Stomach (tissue), 9 donors: ENCODE measurements around the gene EXOC2. TPM values are rescaled to one million over a fixed set of nuclear protein-coding genes. Genes with fewer than 3 reads are reported as not detected.

Experiments
- DNase-seq, 2 donors: peaks; one replicate each; pipeline versions ENCODE4 v3.0.0 to v3.0.0-alpha.2; 2013 to 2019
- H3K27ac ChIP-seq, 5 donors: fragments of 200-600 bp in 4 of 5; sonication (generic) in 4 of 5; one replicate each; pipeline ENCODE4 v1.5.1; 2013 to 2019; ENCODE audit warnings: mild to moderate bottlenecking in 1 of 5, moderate library complexity in 1 of 5
- H3K27me3 ChIP-seq, 3 donors: fragments of 200-600 bp; sonication (generic); one replicate each; pipeline ENCODE4 v1.5.1; 2017 to 2019; ENCODE audit warnings: mixed run types in 1 of 3
- H3K36me3 ChIP-seq, 4 donors: fragments of 200-600 bp; sonication (generic); 1 replicate in 3 of 4; 2 replicates in 1 of 4; pipeline ENCODE4 v1.5.1; 2016 to 2019
- H3K4me1 ChIP-seq, 4 donors: fragments of 200-600 bp; sonication (generic); one replicate each; pipeline ENCODE4 v1.5.1; 2016 to 2019
- H3K4me3 ChIP-seq, 4 donors: fragments of 200-600 bp; sonication (generic) in 3 of 4; one replicate each; pipeline ENCODE4 v1.5.1; 2016 to 2019; ENCODE audit warnings: mild to moderate bottlenecking in 1 of 4
- H3K9me3 ChIP-seq, 4 donors: fragments of 200-600 bp; sonication (generic); one replicate each; pipeline ENCODE4 v1.5.1; 2016 to 2019
- EP300 ChIP-seq: sonication (generic); formaldehyde crosslinking; IDR thresholded peaks from one replicate; pipeline ENCODE4 v1.6.1; 2017; ENCODE audit warnings: antibody characterized with exemption
- POLR2A ChIP-seq, 4 donors: fragments of 450-650 bp; IDR thresholded peaks; one replicate each; pipeline ENCODE4 v1.6.1; 2016; ENCODE audit warnings: antibody characterized with exemption in 4 of 4, control low read depth in 2 of 4, mild to moderate bottlenecking in 1 of 4, moderate library complexity in 1 of 4
- POLR2AphosphoS5 ChIP-seq, 3 donors: sonication (generic); formaldehyde crosslinking; IDR thresholded peaks; one replicate each; pipeline ENCODE4 v1.6.1; 2016; ENCODE audit warnings: antibody characterized with exemption in 3 of 3
- WGBS, 5 donors: extraction: QIAGEN DNeasy Blood & Tissue Kit in 3 of 5; methylation state at CpG; one replicate each; pipeline versions ENCODE4 v1.1.5 to v1.1.7; 2013 to 2018; 5-methylcytosine and 5-hydroxymethylcytosine counted together
- intact Hi-C: fragments of 100-400 bp; cut with DNase I; formaldehyde crosslinking; loops from one replicate; pipeline ENCODE4 v1.15.1; 2023; ENCODE audit warnings: low total_unique reads
- polyA plus RNA-seq, 3 donors: library from polyadenylated mRNA; stranded (reverse); fragments of 200-250 nt; gene quantifications; one replicate each; pipeline ENCODE4 v1.2.3, GENCODE V29; 2013
- total RNA-seq, 5 donors: library from RNA; depleted of rRNA; stranded (reverse); fragments of >200 nt; gene quantifications; one replicate each; pipeline versions ENCODE4 v1.1.0 to v1.2.3, GENCODE V29; 2014 to 2016
- TF ChIP-seq, protein P1 (sequence below), 7 experiments: fragments of 450-650 bp in 4 of 7; fragments of 200-600 bp in 3 of 7; sonication (generic) in 3 of 7; IDR thresholded peaks; one replicate each; pipeline ENCODE4 v1.5.1; 2016 to 2019; ENCODE audit warnings: antibody characterized with exemption in 7 of 7, control low read depth in 2 of 7, mild to moderate bottlenecking in 1 of 7
- donor health status: healthy with polysubstance abuse.
- donor health status: Bipolar disorder and iron deficiency.
- donor health status: healthy.

EXOC2 gene
- total and polyA plus RNA-seq, 8 donors, result 5.3 to 39.7 (median 13.8) TPM

DNA sequence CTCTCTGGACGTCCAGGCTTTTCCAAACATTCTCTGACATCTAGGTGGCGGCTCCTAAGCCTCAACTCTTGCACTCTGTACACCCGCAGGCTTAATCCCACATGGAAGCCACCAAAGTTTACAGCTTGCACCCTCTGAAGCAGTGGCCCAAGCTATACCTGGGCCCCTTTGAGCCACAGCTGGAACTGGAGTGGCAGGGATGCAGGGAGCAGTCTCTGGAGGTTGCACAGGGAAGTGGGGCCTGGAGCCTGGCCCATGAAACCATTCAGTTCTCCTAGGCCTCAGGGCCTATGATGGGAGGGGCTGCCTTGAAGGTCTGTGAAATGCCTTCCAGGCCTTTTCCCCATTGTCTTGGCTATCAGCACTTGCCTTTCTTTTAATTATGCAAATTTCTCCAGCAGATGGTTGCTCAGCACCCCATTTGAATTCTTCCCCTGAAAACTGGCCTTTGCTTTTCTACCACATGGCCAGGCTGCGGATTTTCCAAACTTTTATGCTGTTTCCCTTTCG lies 236.5 kb downstream of the EXOC2 start:
- H3K4me3 ChIP-seq, result no peak overlapping the region
- intact Hi-C loops, result no loop called here
- WGBS, 5 donors, result 79 to 92% (median 88%) methylated on average over 5 of the region's 5 CpGs
- no peaks in the 10 kb centered on the region for H3K9me3 ChIP-seq
- H3K36me3 ChIP-seq, result no peaks in the 10 kb centered on the region
- DNase-seq, result no peak
- TF ChIP-seq POLR2A (IDR thresholded peaks at IDR 0.05) (no peak), POLR2AphosphoS5 (IDR thresholded peaks at IDR 0.05) (no peak), EP300 (no peak)
- TF ChIP-seq, protein P1, sequence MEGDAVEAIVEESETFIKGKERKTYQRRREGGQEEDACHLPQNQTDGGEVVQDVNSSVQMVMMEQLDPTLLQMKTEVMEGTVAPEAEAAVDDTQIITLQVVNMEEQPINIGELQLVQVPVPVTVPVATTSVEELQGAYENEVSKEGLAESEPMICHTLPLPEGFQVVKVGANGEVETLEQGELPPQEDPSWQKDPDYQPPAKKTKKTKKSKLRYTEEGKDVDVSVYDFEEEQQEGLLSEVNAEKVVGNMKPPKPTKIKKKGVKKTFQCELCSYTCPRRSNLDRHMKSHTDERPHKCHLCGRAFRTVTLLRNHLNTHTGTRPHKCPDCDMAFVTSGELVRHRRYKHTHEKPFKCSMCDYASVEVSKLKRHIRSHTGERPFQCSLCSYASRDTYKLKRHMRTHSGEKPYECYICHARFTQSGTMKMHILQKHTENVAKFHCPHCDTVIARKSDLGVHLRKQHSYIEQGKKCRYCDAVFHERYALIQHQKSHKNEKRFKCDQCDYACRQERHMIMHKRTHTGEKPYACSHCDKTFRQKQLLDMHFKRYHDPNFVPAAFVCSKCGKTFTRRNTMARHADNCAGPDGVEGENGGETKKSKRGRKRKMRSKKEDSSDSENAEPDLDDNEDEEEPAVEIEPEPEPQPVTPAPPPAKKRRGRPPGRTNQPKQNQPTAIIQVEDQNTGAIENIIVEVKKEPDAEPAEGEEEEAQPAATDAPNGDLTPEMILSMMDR (IDR thresholded peaks at IDR 0.05), result no peak
- peaks cover 0 to 6% (median 0%) of the 10 kb centered on the region in 3 donors for H3K27me3 ChIP-seq
- no peak overlapping the region for H3K27ac ChIP-seq
- H3K4me1 ChIP-seq, result peaks cover 0 to 6% (median 0%) of the 10 kb centered on the region in 4 donors

DNA sequence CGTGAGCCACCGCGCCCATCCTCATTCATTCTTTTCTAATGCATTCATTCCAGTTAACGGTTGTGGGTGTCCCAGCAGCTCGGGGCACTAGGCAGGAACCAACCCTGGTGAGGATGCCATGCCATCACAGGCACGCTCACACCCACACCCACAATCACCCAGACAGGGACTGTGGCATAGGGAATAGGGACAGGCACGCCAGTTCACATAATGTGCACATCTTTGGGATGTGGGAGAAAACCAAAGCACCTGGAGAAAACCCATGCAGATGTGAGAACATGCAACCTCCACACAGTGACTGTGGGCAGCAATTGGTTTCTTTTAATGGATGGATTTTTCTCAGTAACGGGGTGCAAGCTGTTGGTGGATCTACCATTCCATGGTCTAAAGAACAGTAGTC lies 237.1 kb downstream of the EXOC2 start:
- H3K27ac ChIP-seq, result no peak overlapping the region
- intact Hi-C loops, result no loop called here
- H3K9me3 ChIP-seq, result no peaks in the 10 kb centered on the region
- peaks cover 0 to 6% (median 0%) of the 10 kb centered on the region in 4 donors for H3K4me1 ChIP-seq
- DNase-seq, result no peak
- H3K4me3 ChIP-seq, result no peak overlapping the region
- H3K27me3 ChIP-seq, result peaks cover 0 to 9% (median 0%) of the 10 kb centered on the region in 3 donors
- no peaks in the 10 kb centered on the region for H3K36me3 ChIP-seq
- WGBS, 5 donors, result 85 to 96% (median 91%) methylated on average over 8 of the region's 8 CpGs
- TF ChIP-seq, protein P1 (IDR thresholded peaks at IDR 0.05), result no peak
- TF ChIP-seq POLR2AphosphoS5 (IDR thresholded peaks at IDR 0.05), result no peak
- no peak for TF ChIP-seq EP300
- no peak for TF ChIP-seq POLR2A (IDR thresholded peaks at IDR 0.05)

DNA sequence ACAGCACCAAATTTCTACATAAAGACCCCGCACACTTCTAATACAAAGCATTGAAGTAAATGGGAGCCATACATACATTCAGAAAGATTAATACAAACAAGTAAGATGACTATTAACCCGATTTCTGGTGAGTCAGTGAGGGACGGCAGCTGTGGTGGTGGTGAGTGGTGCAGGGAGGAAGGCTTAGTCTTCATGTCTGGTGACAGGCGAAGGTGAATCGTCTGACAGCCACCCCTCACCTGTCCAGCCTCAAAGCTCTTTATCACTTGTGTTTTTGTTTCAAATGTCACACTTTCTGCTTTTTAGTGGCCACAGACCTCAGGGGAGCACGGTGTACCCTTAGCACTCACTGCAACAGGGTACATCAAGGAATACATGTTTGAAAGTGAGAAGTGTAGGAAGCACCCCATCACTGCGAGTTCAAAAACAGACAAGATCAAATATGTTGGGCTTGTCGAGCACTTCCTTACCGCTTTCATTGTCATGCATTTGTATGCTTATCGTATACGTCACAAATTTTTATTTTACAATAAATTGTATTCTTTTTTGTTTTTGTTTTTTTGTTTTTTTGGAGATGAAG lies 237.8 kb downstream of the EXOC2 start:
- no peak for DNase-seq
- WGBS, 5 donors, result 78 to 85% (median 83%) methylated on average over 11 of the region's 11 CpGs
- TF ChIP-seq POLR2A (IDR thresholded peaks at IDR 0.05), result no peak

DNA sequence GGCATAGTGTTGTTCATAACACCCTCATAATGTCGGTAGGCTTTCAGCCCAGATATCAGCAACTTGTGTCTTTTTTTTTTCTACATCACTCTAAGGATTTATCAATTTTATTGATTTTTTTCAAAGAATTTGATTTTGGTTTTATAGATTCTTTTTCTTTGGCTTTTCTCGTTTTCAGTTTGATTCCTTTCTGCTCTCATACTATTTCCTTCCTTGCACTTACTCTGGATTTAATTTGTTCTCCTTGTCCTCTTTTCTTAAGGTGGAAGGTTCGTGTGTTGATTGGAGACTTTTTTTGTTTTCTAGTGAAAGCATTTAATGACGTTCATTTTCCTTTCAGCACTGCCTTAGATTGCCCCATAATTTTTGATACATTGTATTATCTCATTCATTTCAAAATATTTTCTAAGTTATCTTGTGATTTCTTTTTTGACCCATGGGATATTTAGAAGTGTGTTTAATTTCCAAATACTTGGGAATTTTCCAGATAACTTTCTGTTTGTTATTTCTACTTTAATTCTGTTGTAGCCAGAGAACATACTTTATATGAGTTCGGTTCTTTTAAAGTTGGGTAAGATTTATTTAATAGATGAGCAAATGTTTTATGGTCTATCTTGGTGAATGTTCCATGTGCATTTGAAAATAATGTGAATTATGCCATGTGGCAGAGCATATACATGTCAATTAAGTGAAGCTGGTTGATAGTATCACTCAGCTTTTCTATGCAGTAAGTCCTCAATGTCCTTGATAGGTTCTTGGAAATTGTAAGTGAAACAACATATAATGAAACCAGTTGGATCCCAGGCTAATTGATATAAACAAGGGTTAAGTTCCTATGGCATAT lies 238.6 kb downstream of the EXOC2 start:
- 50 to 76% (median 64%) methylated on average over 5 of the region's 5 CpGs for WGBS, 5 donors
- no peak overlapping the region for H3K4me3 ChIP-seq
- peaks cover 0 to 6% (median 0%) of the 10 kb centered on the region in 4 donors for H3K4me1 ChIP-seq
- no peak for TF ChIP-seq EP300
- TF ChIP-seq, protein P1 (IDR thresholded peaks at IDR 0.05), result no peak
- TF ChIP-seq POLR2AphosphoS5 (IDR thresholded peaks at IDR 0.05), result no peak
- TF ChIP-seq POLR2A (IDR thresholded peaks at IDR 0.05), result no peak
- intact Hi-C loops, result no loop called here
- no peaks in the 10 kb centered on the region for H3K36me3 ChIP-seq
- no peaks in the 10 kb centered on the region for H3K9me3 ChIP-seq
- H3K27me3 ChIP-seq, result peaks cover 0 to 9% (median 0%) of the 10 kb centered on the region in 3 donors
- no peak overlapping the region for H3K27ac ChIP-seq
- DNase-seq, result no peak

More for the DNA sequence above, 237.8 kb downstream of the EXOC2 start:
- Histone ChIP-seq H3K4me3 (no peak overlapping the region), H3K27ac (no peak overlapping the region), H3K4me1 (peaks cover 0 to 6% (median 0%) of the 10 kb centered on the region in 4 donors), H3K27me3 (peaks cover 0 to 9% (median 0%) of the 10 kb centered on the region in 3 donors), H3K36me3 (no peaks in the 10 kb centered on the region), H3K9me3 (no peaks in the 10 kb centered on the region)
- intact Hi-C loops, result no loop called here
